Activated T-cell treated with anti-CD3 and anti-CD28 coated beads for 48 hours (primary cell): Measurements from ENCODE around the gene MOB2.

Source experiments
- DNase-seq: peaks from one replicate; pipeline ENCODE4 v3.0.0-alpha.2; 2020; ENCODE audit warnings: low read depth

Gene MOB2

GRCh38 chr11:1504138-1504537 lies 17.6 kb upstream of the MOB2 start:
- DNase-seq: no peak

- no peak for DNase-seq
Observed at GRCh38 chr11:1503708-1504104, 17.1 kb upstream of the MOB2 start.

- DNase-seq: no peak
Observed at GRCh38 chr11:1502954-1503707, 16.6 kb upstream of the MOB2 start.

- no peak for DNase-seq
Observed at GRCh38 chr11:1502168-1502953, 15.8 kb upstream of the MOB2 start.

- DNase-seq: no peak
Observed at GRCh38 chr11:1501421-1502167, 15.0 kb upstream of the MOB2 start.

- DNase-seq: no peak
Observed at GRCh38 chr11:1500466-1501420, 14.2 kb upstream of the MOB2 start.

GRCh38 chr11:1499899-1500298 lies 13.3 kb upstream of the MOB2 start:
- DNase-seq: no peak

GRCh38 chr11:1499261-1499890 lies 12.8 kb upstream of the MOB2 start:
- no peak for DNase-seq

GRCh38 chr11:1498262-1498661 lies 11.7 kb upstream of the MOB2 start:
- DNase-seq: no peak

- no peak for DNase-seq
Observed at GRCh38 chr11:1497600-1497999, 11.0 kb upstream of the MOB2 start.

- no peak for DNase-seq
Observed at GRCh38 chr11:1496761-1497095, 10.1 kb upstream of the MOB2 start.

GRCh38 chr11:1496091-1496760 lies 9.6 kb upstream of the MOB2 start:
- no peak for DNase-seq

- DNase-seq: no peak
Observed at GRCh38 chr11:1494650-1495049, 8.1 kb upstream of the MOB2 start.

GRCh38 chr11:1493650-1494244 lies 7.2 kb upstream of the MOB2 start:
- DNase-seq: no peak

GRCh38 chr11:1491379-1491778 lies 4.8 kb upstream of the MOB2 start:
- no peak for DNase-seq

- DNase-seq: no peak
Observed at GRCh38 chr11:1490651-1491050, 4.1 kb upstream of the MOB2 start.

- no peak for DNase-seq
Observed at GRCh38 chr11:1488575-1489180, 2.1 kb upstream of the MOB2 start.

- DNase-seq: no peak
Observed at GRCh38 chr11:1487851-1488574, 1.4 kb upstream of the MOB2 start.
